IMR-90 (cell line): ENCODE measurements around the gene MLLT3. TPM values are rescaled to one million over a fixed set of nuclear protein-coding genes. Genes with fewer than 3 reads are reported as not detected.

Source experiments
- ATAC-seq: fragments of 200-7000 bp; cut with Tn5 transposase; 2 replicates; pipeline ENCODE4 v1.9.1; 2020; ENCODE audit warnings: low read depth, mild to moderate bottlenecking, moderate library complexity
- BruUV-seq: library from RNA; stranded (reverse); fragments of 400-500 nt; replicated peaks from 2 replicates; lab custom pipeline; 2021; lab: Mats Ljungman, UMichigan
- CTCF ChIA-PET: fragments of 300-600 bp; formaldehyde crosslinking; extraction: SDS; loops from one replicate; lab custom pipeline; 2021; ENCODE audit warnings: antibody characterized with exemption; lab: Yijun Ruan, JAX
- POLR2A ChIA-PET: fragments of 300-600 bp; sonication (Branson Sonifier 250); formaldehyde crosslinking; loops from one replicate; lab custom pipeline; 2022; ENCODE audit warnings: antibody characterized with exemption; ENCODE audit not compliant: unreplicated experiment; lab: Charles Lee
- DNase-seq: peaks from one replicate; pipeline ENCODE4 v3.0.0; 2013
- H2AFZ ChIP-seq: replicated peaks from 2 replicates; pipeline ENCODE3; 2013; ENCODE audit warnings: low read length, mild to moderate bottlenecking; ENCODE audit not compliant: poor library complexity
- H2AK5ac ChIP-seq: 2 replicates; pipeline ENCODE4 v1.6.1; 2013; ENCODE audit warnings: low read depth, low read length, inconsistent platforms
- H2AK9ac ChIP-seq: replicated peaks from 2 replicates; pipeline ENCODE3; 2013; ENCODE audit warnings: mild to moderate bottlenecking, low read depth, low read length, moderate library complexity; ENCODE audit not compliant: poor library complexity
- H2BK120ac ChIP-seq: 2 replicates; pipeline ENCODE4 v1.6.1; 2013; ENCODE audit warnings: low read depth, low read length, inconsistent platforms
- H2BK15ac ChIP-seq: 3 replicates; pipeline ENCODE4 v1.6.1; 2013; ENCODE audit warnings: low read depth, low read length, inconsistent platforms
- H2BK20ac ChIP-seq: 2 replicates; pipeline ENCODE4 v1.6.1; 2013; ENCODE audit warnings: low read depth, mild to moderate bottlenecking, inconsistent platforms, low read length, moderate library complexity
- H2BK5ac ChIP-seq: 2 replicates; pipeline ENCODE4 v1.6.1; 2013; ENCODE audit warnings: mild to moderate bottlenecking, low read depth, low read length, inconsistent platforms; ENCODE audit not compliant: poor library complexity, severe bottlenecking
- H3K14ac ChIP-seq: replicated peaks from 2 replicates; pipeline ENCODE4 v1.6.1; 2013; ENCODE audit warnings: low read depth, low read length, inconsistent platforms
- H3K18ac ChIP-seq: 2 replicates; pipeline ENCODE4 v1.6.1; 2013; ENCODE audit warnings: low read depth, low read length, control low read depth
- H3K23ac ChIP-seq: 2 replicates; pipeline ENCODE4 v1.6.1; 2013; ENCODE audit warnings: low read depth, low read length, inconsistent platforms
- H3K27ac ChIP-seq: 2 replicates; pipeline ENCODE4 v1.5.1; 2013; ENCODE audit warnings: mild to moderate bottlenecking, control low read depth, low read length; ENCODE audit not compliant: insufficient read depth
- H3K27me3 ChIP-seq: 2 replicates; pipeline ENCODE4 v1.6.1; 2013; ENCODE audit warnings: low read length; ENCODE audit not compliant: control insufficient read depth, insufficient read depth
- H3K36me3 ChIP-seq: 2 replicates; pipeline ENCODE4 v1.6.1; 2013; ENCODE audit warnings: low read length, mixed read lengths; ENCODE audit not compliant: control insufficient read depth, insufficient read depth
- H3K4ac ChIP-seq: 2 replicates; pipeline ENCODE4 v1.6.1; 2013; ENCODE audit warnings: low read depth, low read length, inconsistent platforms
- H3K4me1 ChIP-seq: 2 replicates; pipeline ENCODE4 v1.6.1; 2013; ENCODE audit warnings: low read length, mixed read lengths; ENCODE audit not compliant: control insufficient read depth, insufficient read depth
- H3K4me2 ChIP-seq: 2 replicates; pipeline ENCODE4 v1.6.1; 2013; ENCODE audit warnings: low read depth, mild to moderate bottlenecking, control low read depth, low read length, moderate library complexity
- H3K4me3 ChIP-seq: 2 replicates; pipeline ENCODE4 v1.5.1; 2013; ENCODE audit warnings: low read depth, mild to moderate bottlenecking, control low read depth, low read length, moderate library complexity; ENCODE audit not compliant: insufficient read depth
- H3K56ac ChIP-seq: 2 replicates; pipeline ENCODE4 v1.6.1; 2013; ENCODE audit warnings: low read length, inconsistent platforms; ENCODE audit not compliant: insufficient read depth; ENCODE audit errors: extremely low read depth
- H3K79me1 ChIP-seq, 2 experiments: 2 replicates each; pipeline ENCODE4 v1.6.1; 2013; ENCODE audit warnings: low read length in 2 of 2, inconsistent platforms in 1 of 2, low read depth in 1 of 2
- H3K9ac ChIP-seq: 2 replicates; pipeline ENCODE4 v1.6.1; 2013; ENCODE audit warnings: low read depth, low read length, control low read depth
- H3K9me1 ChIP-seq: 2 replicates; pipeline ENCODE4 v1.6.1; 2013; ENCODE audit warnings: low read length, inconsistent platforms; ENCODE audit not compliant: insufficient read depth
- H3K9me3 ChIP-seq: 2 replicates; pipeline ENCODE4 v1.6.1; 2013; ENCODE audit warnings: low read length; ENCODE audit not compliant: control insufficient read depth, insufficient read depth
- H4K20me1 ChIP-seq: 2 replicates; pipeline ENCODE4 v1.6.1; 2013; ENCODE audit warnings: low read length, inconsistent platforms; ENCODE audit not compliant: insufficient read depth
- H4K5ac ChIP-seq: 2 replicates; pipeline ENCODE4 v1.6.1; 2013; ENCODE audit warnings: mild to moderate bottlenecking, low read depth, low read length, control low read depth
- H4K8ac ChIP-seq, 2 experiments: 2 replicates each; pipeline ENCODE4 v1.6.1; 2013; ENCODE audit warnings: low read depth in 2 of 2, low read length in 2 of 2, control low read depth in 1 of 2, inconsistent platforms in 1 of 2
- H4K91ac ChIP-seq: 2 replicates; pipeline ENCODE4 v1.6.1; 2013; ENCODE audit warnings: low read depth, low read length, inconsistent platforms; ENCODE audit not compliant: insufficient read depth
- CHD1 ChIP-seq: IDR thresholded peaks from 2 replicates; pipeline ENCODE4 v1.6.1; 2012; ENCODE audit warnings: low read depth, low read length, improper control_type of control experiment
- CTCF ChIP-seq: conservative IDR thresholded peaks from 2 replicates; pipeline ENCODE4 v1.5.1; 2012; ENCODE audit warnings: mild to moderate bottlenecking, low read depth, low read length, improper control_type of control experiment
- MAFK ChIP-seq: IDR thresholded peaks from 2 replicates; pipeline ENCODE4 v1.6.1; 2012; ENCODE audit warnings: low read depth, low read length, improper control_type of control experiment
- MXI1 ChIP-seq: IDR thresholded peaks from 2 replicates; pipeline ENCODE4 v1.6.1; 2012; ENCODE audit warnings: low read depth, mild to moderate bottlenecking, low read length, moderate library complexity, borderline replicate concordance
- NFE2L2 ChIP-seq: fragments of 150-350 bp; IDR thresholded peaks from 2 replicates; pipeline ENCODE4 v1.6.1; 2016; ENCODE audit warnings: low read depth, mild to moderate bottlenecking, low read length
- RAD21 ChIP-seq: IDR thresholded peaks from 2 replicates; pipeline ENCODE4 v1.6.1; 2012; ENCODE audit warnings: low read length, improper control_type of control experiment
- RFX5 ChIP-seq: IDR thresholded peaks from 2 replicates; pipeline ENCODE4 v1.8.0; 2012; ENCODE audit warnings: low read depth, mild to moderate bottlenecking, low read length, moderate library complexity
- SMC3 ChIP-seq: fragments of 150-350 bp; IDR thresholded peaks from 2 replicates; pipeline ENCODE4 v1.6.1; 2016; ENCODE audit warnings: low read depth, mild to moderate bottlenecking, antibody characterized with exemption, low read length, moderate library complexity
- USF2 ChIP-seq: fragments of 150-350 bp; IDR thresholded peaks from 2 replicates; pipeline ENCODE4 v1.6.1; 2017; ENCODE audit warnings: mild to moderate bottlenecking, antibody characterized with exemption, low read length, low read depth
- dilution Hi-C: fragments of 300-500 bp; cut with HindIII; formaldehyde crosslinking; loops from one replicate; pipeline ENCODE4 v1.14.3; 2018; ENCODE audit warnings: low sequenced_read_pairs; ENCODE audit not compliant: unreplicated experiment
- in situ Hi-C: fragments of 300-500 bp; cut with MboI; formaldehyde crosslinking; loops from 3 replicates; pipeline ENCODE4 v1.14.3; 2019; ENCODE audit warnings: low sequenced_read_pairs, inconsistent platforms, mixed read lengths
- intact Hi-C: fragments of 100-400 bp; cut with micrococcal nuclease; formaldehyde crosslinking; loops from 2 replicates; pipeline ENCODE4 v1.10.0; 2022
- polyA plus RNA-seq, 3 experiments: library from polyadenylated mRNA; depleted of rRNA; stranded (reverse); fragments of >200 nt; gene quantifications; 2 replicates each; pipeline ENCODE4 v1.2.3, GENCODE V29; 2012; ENCODE audit warnings: low replicate concordance in 1 of 3
- total RNA-seq: library from RNA; depleted of rRNA; stranded (reverse); fragments of >200 nt; gene quantifications from 2 replicates; pipeline ENCODE4 v1.2.3, GENCODE V29; 2012

MLLT3 gene
- total and polyA plus RNA-seq, 2 of the 4 experiments (the other 2 are of a cell fraction): 10.4 to 21.1 TPM

GRCh38 chr9:20377790-20378189, 244.5 kb downstream of the MLLT3 start:
- H3K79me1 ChIP-seq: no peaks in the 10 kb centered on the region
- no peaks in the 10 kb centered on the region for H3K9me3 ChIP-seq
- no peak overlapping the region for H3K56ac ChIP-seq
- peaks cover 2% of the 10 kb centered on the region; the same call in 1 of the 2 replicates for H3K4me1 ChIP-seq
- H2BK5ac ChIP-seq: no peak overlapping the region
- H3K36me3 ChIP-seq: no peaks in the 10 kb centered on the region
- no peak overlapping the region for H3K23ac ChIP-seq
- ChIA-PET POLR2A (no interaction called here), CTCF (no interaction called here)
- no peaks in the 10 kb centered on the region for H3K9me1 ChIP-seq
- no TSS peak for BruUV-seq
- H4K8ac ChIP-seq: no peak overlapping the region
- DNase-seq: no peak
- no peak overlapping the region for H3K18ac ChIP-seq
- ATAC-seq: no peak
- no peaks in the 10 kb centered on the region for H4K20me1 ChIP-seq
- dilution Hi-C loops: no loop called here
- in situ Hi-C loops: no loop called here
- H4K5ac ChIP-seq: no peak overlapping the region
- H3K4me3 ChIP-seq: no peak overlapping the region
- intact Hi-C loops: no loop called here
- no peak overlapping the region for H2AK5ac ChIP-seq
- TF ChIP-seq RFX5 (no peak), CHD1 (no peak), SMC3 (no peak), NFE2L2 (no peak), CTCF (no peak), MXI1 (no peak), MAFK (no peak), RAD21 (no peak), USF2 (no peak)
- no peak overlapping the region for H2BK120ac ChIP-seq
- H3K14ac ChIP-seq: no peak overlapping the region
- no peak overlapping the region for H3K4me2 ChIP-seq
- H2AK9ac ChIP-seq: no peak overlapping the region
- H3K9ac ChIP-seq: no peak overlapping the region
- H3K27ac ChIP-seq: no peak overlapping the region
- H2AFZ ChIP-seq: no peak overlapping the region
- no peak overlapping the region for H2BK15ac ChIP-seq
- no peak overlapping the region for H2BK20ac ChIP-seq
- no peak overlapping the region for H4K91ac ChIP-seq
- no peaks in the 10 kb centered on the region for H3K27me3 ChIP-seq
- no peak overlapping the region for H3K4ac ChIP-seq
